B cell (primary cell): Measurements from ENCODE around the gene SELENOF. TPM values are rescaled to one million over a fixed set of nuclear protein-coding genes. Genes with fewer than 3 reads are reported as not detected.
"Not testable (repeated sequence)": the region's sequence is repeated elsewhere in the genome, so short reads cannot be mapped to it uniquely, and the experiment has no call there.

ENCODE experiments used
- ATAC-seq: fragments of 200-7000 bp; cut with Tn5 transposase; one replicate; pipeline ENCODE4 v1.10.0; 2021; ENCODE audit warnings: low read depth, mild to moderate bottlenecking, moderate number of reproducible peaks, moderate library complexity
- CTCF ChIA-PET: fragments of 350-600 bp; sonication (Branson Sonifier 250); formaldehyde crosslinking; loops from one replicate; lab custom pipeline; 2021; ENCODE audit warnings: antibody characterized with exemption, inconsistent platforms; lab: Charles Lee
- POLR2A ChIA-PET: fragments of 350-600 bp; sonication (Branson Sonifier 250); formaldehyde crosslinking; loops from one replicate; lab custom pipeline; 2021; ENCODE audit warnings: antibody characterized with exemption; lab: Charles Lee
- DNase-seq: peaks from one replicate; pipeline ENCODE4 v3.0.0; 2013
- H2AFZ ChIP-seq: 2 replicates; pipeline ENCODE4 v1.6.1; 2012; ENCODE audit warnings: mild to moderate bottlenecking, low read depth, low read length; ENCODE audit not compliant: insufficient read depth, poor library complexity, severe bottlenecking
- H3K27ac ChIP-seq, 2 donors: 1 replicate in 1 of 2; 2 replicates in 1 of 2; pipeline ENCODE4 v1.5.1; 2012 to 2013; ENCODE audit warnings: low read length in 2 of 2, mild to moderate bottlenecking in 2 of 2, moderate library complexity in 1 of 2
- H3K27me3 ChIP-seq, 4 experiments: fragments of 200-600 bp in 1 of 4; sonication (generic) in 1 of 4; replicated peaks in 1 of 4; 1 replicate in 2 of 4; 2 replicates in 2 of 4; pipeline versions ENCODE4 v1.6.1 to v1.7.0; 2013 to 2016; ENCODE audit warnings: low read length in 3 of 4, mild to moderate bottlenecking in 2 of 4, mixed read lengths in 1 of 4, moderate library complexity in 1 of 4; ENCODE audit not compliant: insufficient read depth in 4 of 4, control insufficient read depth in 3 of 4; ENCODE audit errors: control extremely low read depth in 1 of 4
- H3K36me3 ChIP-seq, 2 experiments: replicated peaks in 1 of 2; 1 replicate in 1 of 2; 2 replicates in 1 of 2; pipeline versions ENCODE4 v1.6.1 to v1.7.1; 2013; ENCODE audit warnings: low read length in 1 of 2; ENCODE audit not compliant: insufficient read depth in 2 of 2, control insufficient read depth in 1 of 2; ENCODE audit errors: control extremely low read depth in 1 of 2, extremely low read depth in 1 of 2
- H3K4me1 ChIP-seq, 2 donors: fragments of 200-600 bp in 1 of 2; sonication (generic) in 1 of 2; 1 replicate in 1 of 2; 2 replicates in 1 of 2; pipeline versions ENCODE4 v1.5.1 to v1.6.1; 2013 to 2017; ENCODE audit warnings: low read length in 2 of 2; ENCODE audit not compliant: control insufficient read depth in 2 of 2, insufficient read depth in 2 of 2
- H3K4me2 ChIP-seq: replicated peaks from 2 replicates; pipeline ENCODE3; 2012; ENCODE audit warnings: mild to moderate bottlenecking, low read depth, low read length; ENCODE audit not compliant: poor library complexity, severe bottlenecking
- H3K4me3 ChIP-seq, 5 experiments: fragments of 200-600 bp in 1 of 5; sonication (generic) in 1 of 5; 1 replicate in 3 of 5; 2 replicates in 2 of 5; pipeline versions ENCODE4 v1.5.1 to v1.7.0; 2011 to 2016; ENCODE audit warnings: low read length in 4 of 5, mild to moderate bottlenecking in 4 of 5, low read depth in 2 of 5, control low read depth in 1 of 5, moderate library complexity in 1 of 5; ENCODE audit not compliant: insufficient read depth in 1 of 5; ENCODE audit errors: control extremely low read depth in 1 of 5, extremely low read depth in 1 of 5
- H3K79me2 ChIP-seq: fragments of 200-600 bp; sonication (generic); one replicate; pipeline ENCODE4 v1.6.0; 2016; ENCODE audit warnings: low read length; ENCODE audit not compliant: control insufficient read depth, insufficient read depth
- H3K9ac ChIP-seq: fragments of 200-600 bp; sonication (generic); 2 replicates; pipeline ENCODE4 v1.6.1; 2017; ENCODE audit warnings: mild to moderate bottlenecking, low read length, moderate library complexity
- H3K9me3 ChIP-seq, 3 donors: one replicate each; pipeline versions ENCODE4 v1.6.1 to v1.7.1; 2013; ENCODE audit warnings: low read length in 2 of 3; ENCODE audit not compliant: control insufficient read depth in 2 of 3, insufficient read depth in 1 of 3; ENCODE audit errors: control extremely low read depth in 1 of 3
- H4K20me1 ChIP-seq: 2 replicates; pipeline ENCODE4 v1.6.0; 2012; ENCODE audit warnings: mild to moderate bottlenecking, low read length; ENCODE audit not compliant: insufficient read depth, control insufficient read depth, poor library complexity, severe bottlenecking
- H3K27ac Mint-ChIP-seq: one replicate; pipeline ENCODE4 v1.8.0; 2021; ENCODE audit warnings: mixed read lengths
- H3K27me3 Mint-ChIP-seq: one replicate; pipeline ENCODE4 v1.8.0; 2021; ENCODE audit warnings: mixed read lengths
- H3K4me1 Mint-ChIP-seq: one replicate; pipeline ENCODE4 v1.8.0; 2021; ENCODE audit warnings: mixed read lengths
- H3K4me3 Mint-ChIP-seq: one replicate; pipeline ENCODE4 v1.8.0; 2021; ENCODE audit warnings: mixed read lengths
- H3K9me3 Mint-ChIP-seq: one replicate; pipeline ENCODE4 v1.8.0; 2022; ENCODE audit warnings: mixed read lengths; ENCODE audit not compliant: insufficient read depth
- CTCF ChIP-seq: fragments of 200-600 bp; IDR thresholded peaks from one replicate; pipeline ENCODE4 v1.8.0; 2022; ENCODE audit warnings: antibody characterized with exemption, mild to moderate bottlenecking
- EZH2 ChIP-seq: IDR thresholded peaks from 2 replicates; pipeline ENCODE4 v1.6.1; 2012; ENCODE audit warnings: borderline replicate concordance, low read depth, mild to moderate bottlenecking, moderate library complexity, low read length; ENCODE audit not compliant: insufficient read depth, poor library complexity, severe bottlenecking
- WGBS: methylation state at CpG from one replicate; pipeline ENCODE4 v1.1.5; 2013; ENCODE audit warnings: missing lambda C conversion rate; ENCODE audit not compliant: insufficient coverage; 5-methylcytosine and 5-hydroxymethylcytosine counted together
- intact Hi-C: fragments of 100-400 bp; cut with micrococcal nuclease; formaldehyde crosslinking; loops from one replicate; pipeline ENCODE4 v1.10.0; 2022
- polyA plus RNA-seq: library from polyadenylated mRNA; depleted of rRNA; stranded (reverse); fragments of >200 nt; gene quantifications from 2 replicates; pipeline ENCODE4 v1.2.3, GENCODE V29; 2012
- total RNA-seq, 2 donors: library from RNA; stranded (reverse); fragments of 120-200 nt in 1 of 2; gene quantifications; 1 replicate in 1 of 2; 2 replicates in 1 of 2; pipeline versions ENCODE4 v1.2.3 to v1.2.4, GENCODE V29; 2013 to 2022

Gene SELENOF
- total and polyA plus RNA-seq, 2 donors (not counting 1 experiment from before 2014, with no cell fraction given): 113 to 185 TPM

GRCh38 chr1:86905875-86906274, 8.1 kb downstream of the SELENOF start:
- H3K79me2 ChIP-seq: peaks cover 97% of the 10 kb centered on the region
- ChIA-PET POLR2A (no interaction called here), CTCF (no interaction called here)
- no peaks in the 10 kb centered on the region for H3K27me3 ChIP-seq
- no peak for DNase-seq
- no CpG with 5 or more reads among the region's 1 CpG for WGBS
- peak overlapping the region in 1 of 2 donors; percentile 48 for H3K27ac ChIP-seq
- Mint-ChIP-seq H3K4me1 (peaks cover 43% of the 10 kb centered on the region), H3K27ac (no peak overlapping the region), H3K27me3 (no peaks in the 10 kb centered on the region), H3K9me3 (no peaks in the 10 kb centered on the region), H3K4me3 (no peak overlapping the region)
- no peak overlapping the region for H2AFZ ChIP-seq
- peaks cover 21 to 49% of the 10 kb centered on the region in 2 donors for H3K4me1 ChIP-seq
- H4K20me1 ChIP-seq: peaks cover 95% of the 10 kb centered on the region
- no peak overlapping the region for H3K9ac ChIP-seq
- H3K36me3 ChIP-seq: peaks cover 18 to 60% of the 10 kb centered on the region in 2 experiments
- no peak overlapping the region for H3K4me2 ChIP-seq
- no peak for ATAC-seq
- no peaks in the 10 kb centered on the region for H3K9me3 ChIP-seq
- no peak overlapping the region for H3K4me3 ChIP-seq
- no peak for TF ChIP-seq EZH2
- TF ChIP-seq CTCF: no peak
- intact Hi-C loops: no loop called here

- H3K4me1 Mint-ChIP-seq: peaks cover 30% of the 10 kb centered on the region
- H3K4me3 Mint-ChIP-seq, H3K9ac ChIP-seq, H3K27ac Mint-ChIP-seq, POLR2A ChIA-PET, H2AFZ ChIP-seq, H3K27ac ChIP-seq, H3K27me3 ChIP-seq, intact Hi-C loops, ATAC-seq, H3K4me2 ChIP-seq, H3K4me3 ChIP-seq, CTCF ChIA-PET, H3K27me3 Mint-ChIP-seq, H3K9me3 ChIP-seq, H3K4me1 ChIP-seq, DNase-seq, H3K9me3 Mint-ChIP-seq: not testable (repeated sequence)
- no CpG with 5 or more reads among the region's 33 CpGs for WGBS
- peaks cover 77% of the 10 kb centered on the region for H3K79me2 ChIP-seq
- peaks cover 62% of the 10 kb centered on the region for H4K20me1 ChIP-seq
- peaks cover 6 to 43% of the 10 kb centered on the region in 2 experiments for H3K36me3 ChIP-seq
Observed at GRCh38 chr1:86899401-86899800, 14.5 kb downstream of the SELENOF start.
